Retinal pigment epithelial cell (primary cell): ENCODE data around the gene TNS3.

Experiments
- DNase-seq: peaks from one replicate; pipeline ENCODE4 v3.0.0-alpha.2; 2010; ENCODE audit warnings: low read depth
- H3K4me3 ChIP-seq: 2 replicates; pipeline ENCODE4 v1.5.1; 2011; ENCODE audit warnings: mild to moderate bottlenecking, low read length, control low read depth, moderate library complexity
- TF ChIP-seq, protein P1 (sequence below): conservative IDR thresholded peaks from 2 replicates; pipeline ENCODE4 v1.5.1; 2011; ENCODE audit warnings: low read depth, low read length, control low read depth, inconsistent platforms

The TNS3 gene

DNA sequence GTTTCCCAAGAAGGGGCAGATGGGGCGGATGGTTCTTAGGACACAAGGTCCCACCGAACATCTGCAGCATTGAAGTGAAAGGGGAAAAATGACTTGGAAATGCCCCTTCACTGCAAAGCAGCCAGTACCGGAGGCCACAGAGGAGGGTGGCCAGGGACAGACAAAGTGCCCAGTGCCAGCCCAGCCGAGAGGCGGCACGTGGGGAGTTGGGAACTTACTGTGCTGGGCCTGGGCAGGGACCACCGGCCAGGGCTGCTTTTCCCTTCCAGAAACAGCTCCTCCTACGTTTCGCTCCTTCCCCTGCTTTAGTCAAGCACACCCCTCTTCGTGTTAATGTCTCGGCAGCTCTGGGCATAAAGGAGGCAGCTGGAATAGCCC lies 129.2 kb downstream of the TNS3 start:
- no peak for DNase-seq
- TF ChIP-seq, protein P1, sequence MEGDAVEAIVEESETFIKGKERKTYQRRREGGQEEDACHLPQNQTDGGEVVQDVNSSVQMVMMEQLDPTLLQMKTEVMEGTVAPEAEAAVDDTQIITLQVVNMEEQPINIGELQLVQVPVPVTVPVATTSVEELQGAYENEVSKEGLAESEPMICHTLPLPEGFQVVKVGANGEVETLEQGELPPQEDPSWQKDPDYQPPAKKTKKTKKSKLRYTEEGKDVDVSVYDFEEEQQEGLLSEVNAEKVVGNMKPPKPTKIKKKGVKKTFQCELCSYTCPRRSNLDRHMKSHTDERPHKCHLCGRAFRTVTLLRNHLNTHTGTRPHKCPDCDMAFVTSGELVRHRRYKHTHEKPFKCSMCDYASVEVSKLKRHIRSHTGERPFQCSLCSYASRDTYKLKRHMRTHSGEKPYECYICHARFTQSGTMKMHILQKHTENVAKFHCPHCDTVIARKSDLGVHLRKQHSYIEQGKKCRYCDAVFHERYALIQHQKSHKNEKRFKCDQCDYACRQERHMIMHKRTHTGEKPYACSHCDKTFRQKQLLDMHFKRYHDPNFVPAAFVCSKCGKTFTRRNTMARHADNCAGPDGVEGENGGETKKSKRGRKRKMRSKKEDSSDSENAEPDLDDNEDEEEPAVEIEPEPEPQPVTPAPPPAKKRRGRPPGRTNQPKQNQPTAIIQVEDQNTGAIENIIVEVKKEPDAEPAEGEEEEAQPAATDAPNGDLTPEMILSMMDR, result no peak
- H3K4me3 ChIP-seq, result peak overlapping the region; percentile 18

DNA sequence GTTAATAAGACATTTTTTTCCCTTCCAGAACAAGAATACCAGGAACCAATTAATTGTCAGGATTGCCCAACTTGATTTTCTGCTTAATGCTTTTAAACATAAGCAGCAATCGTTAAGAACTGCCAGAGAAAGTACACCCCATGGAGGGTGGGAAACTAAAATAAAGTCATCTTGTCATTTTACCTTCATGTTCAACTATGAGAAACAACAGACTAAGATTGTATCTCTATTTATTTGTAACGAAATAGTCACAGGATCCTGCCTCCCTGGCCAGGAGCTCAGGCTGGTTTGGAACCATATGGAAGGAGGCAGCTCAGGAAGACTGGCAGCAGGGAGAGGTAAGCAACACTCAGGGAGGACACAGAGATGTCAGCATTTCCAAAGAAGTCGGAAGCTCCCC lies 129.6 kb downstream of the TNS3 start:
- no peak for DNase-seq
- H3K4me3 ChIP-seq, result peak overlapping the region; percentile 18
- TF ChIP-seq, protein P1, result no peak

- TF ChIP-seq, protein P1, result no peak
- DNase-seq, result peak; percentile 92
- H3K4me3 ChIP-seq, result peak overlapping the region; percentile 18
Observed at GRCh38 chr7:47451851-47452205, 130.1 kb downstream of the TNS3 start.

- peak; percentile 69 for DNase-seq
- TF ChIP-seq, protein P1, result no peak
- H3K4me3 ChIP-seq, result no peak overlapping the region
Observed at GRCh38 chr7:47449810-47450590, 131.9 kb downstream of the TNS3 start.

GRCh38 chr7:47448971-47449370 lies 132.9 kb downstream of the TNS3 start:
- TF ChIP-seq, protein P1, result no peak
- DNase-seq, result no peak
- no peak overlapping the region for H3K4me3 ChIP-seq

GRCh38 chr7:47447621-47448349 lies 134.1 kb downstream of the TNS3 start:
- DNase-seq, result no peak
- H3K4me3 ChIP-seq, result no peak overlapping the region
- TF ChIP-seq, protein P1, result no peak
